Activated CD8-positive, alpha-beta memory T cell treated with anti-CD3 and anti-CD28 coated beads, Interleukin-2, amount 50 U/mL, for 24 hours (primary cell): Measurements from ENCODE around the gene ANGPT4.
"Not testable (repeated sequence)": the region's sequence is repeated elsewhere in the genome, so short reads cannot be mapped to it uniquely, and the experiment has no call there.

Experiments used
- DNase-seq: peaks from one replicate; pipeline ENCODE4 v3.0.0-alpha.2; 2020; ENCODE audit errors: extremely low read depth

Gene ANGPT4

DNA sequence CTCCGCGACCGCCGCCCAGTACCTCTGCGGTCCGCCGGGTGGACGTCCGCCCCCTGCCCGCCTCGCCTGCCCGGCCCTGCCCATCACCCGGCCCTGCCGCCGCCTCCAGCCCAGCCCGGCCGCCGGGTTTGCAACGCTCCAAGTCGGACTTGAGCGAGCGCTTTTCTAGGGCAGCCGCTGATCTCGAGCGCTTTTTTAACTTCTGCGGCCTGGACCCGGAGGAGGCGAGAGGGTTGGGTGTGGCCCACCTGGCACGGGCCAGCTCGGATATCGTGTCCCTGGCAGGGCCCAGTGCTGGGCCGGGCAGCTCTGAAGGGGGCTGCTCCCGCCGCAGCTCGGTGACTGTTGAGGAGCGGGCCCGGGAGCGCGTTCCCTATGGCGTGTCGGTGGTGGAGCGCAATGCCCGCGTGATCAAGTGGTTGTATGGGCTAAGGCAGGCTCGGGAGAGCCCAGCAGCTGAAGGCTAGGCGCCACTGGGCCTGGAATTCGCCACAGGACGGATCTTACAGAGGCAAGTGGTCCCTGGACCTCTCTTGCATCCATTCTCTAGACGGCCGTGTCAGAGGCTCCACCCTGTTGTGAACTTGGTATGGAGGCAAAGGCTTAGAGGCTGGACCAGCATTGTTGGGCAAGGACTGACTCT lies 70.8 kb downstream of the ANGPT4 start:
- no peak for DNase-seq

DNA sequence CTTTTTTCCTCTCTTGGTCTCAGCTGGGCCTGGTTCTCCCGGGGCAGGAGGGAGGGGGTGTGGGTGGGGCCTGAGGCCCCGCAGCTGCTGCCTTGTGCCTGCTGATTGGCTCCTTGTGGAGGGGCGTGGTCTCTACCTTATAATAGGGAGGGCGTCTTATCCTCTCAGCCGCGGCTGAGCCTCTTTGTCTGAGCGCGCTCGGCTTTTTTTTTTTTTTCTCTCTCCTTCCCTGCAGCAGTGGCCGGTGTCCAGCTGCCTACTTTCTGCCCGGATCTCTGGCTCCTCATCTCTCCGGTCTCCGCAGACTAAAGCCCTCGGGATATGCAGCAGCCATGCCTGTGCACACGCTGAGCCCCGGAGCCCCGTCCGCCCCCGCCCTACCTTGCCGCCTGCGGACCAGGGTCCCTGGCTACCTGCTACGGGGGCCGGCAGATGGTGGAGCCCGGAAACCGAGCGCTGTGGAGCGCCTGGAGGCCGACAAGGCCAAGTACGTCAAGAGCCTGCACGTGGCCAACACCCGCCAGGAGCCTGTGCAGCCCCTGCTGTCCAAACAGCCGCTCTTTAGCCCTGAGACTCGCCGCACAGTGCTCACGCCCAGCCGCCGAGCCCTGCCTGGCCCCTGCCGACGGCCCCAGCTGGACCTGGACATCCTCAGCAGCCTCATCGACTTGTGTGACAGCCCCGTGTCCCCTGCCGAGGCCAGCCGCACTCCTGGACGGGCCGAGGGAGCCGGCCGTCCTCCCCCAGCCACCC lies 71.5 kb downstream of the ANGPT4 start:
- DNase-seq: peak; percentile 76

DNA sequence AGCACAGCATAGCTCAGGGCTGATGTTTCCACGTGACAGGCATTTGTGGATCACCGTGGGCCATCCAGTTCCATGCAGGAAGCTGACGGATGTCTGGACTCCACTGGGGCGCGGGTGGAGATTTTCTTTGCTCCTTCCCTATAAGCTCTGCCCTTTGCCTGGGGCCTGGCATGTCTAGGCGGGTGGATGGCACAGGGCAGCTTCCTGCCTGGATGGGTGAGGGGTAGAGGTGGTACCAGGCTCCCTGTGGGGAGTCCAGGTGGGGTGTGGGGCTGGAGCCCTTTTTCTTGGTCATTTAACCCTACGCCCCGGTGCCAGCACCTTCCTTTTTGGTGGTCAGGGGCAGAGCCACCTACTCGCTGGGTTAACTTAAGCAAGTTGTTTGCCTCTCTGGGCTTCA lies 72.2 kb downstream of the ANGPT4 start:
- DNase-seq: no peak

DNA sequence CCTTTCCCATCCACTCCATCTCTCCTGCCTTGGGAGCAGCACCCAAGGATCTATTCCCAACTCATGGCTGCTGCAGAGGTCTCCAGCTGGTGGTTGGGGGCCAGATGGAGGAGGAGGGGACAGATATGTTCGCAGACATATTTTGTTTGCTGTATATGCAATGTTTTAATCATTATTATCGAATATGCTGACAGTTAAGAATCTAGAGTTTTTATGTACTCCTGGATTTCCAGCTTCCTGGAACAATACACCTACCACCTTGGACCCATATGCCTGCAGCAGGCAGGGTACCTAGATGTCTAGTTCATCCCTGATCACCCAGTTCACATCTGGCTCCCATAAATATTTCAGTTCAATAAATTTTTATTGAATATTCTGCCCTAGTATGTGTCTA lies 73.6 kb downstream of the ANGPT4 start:
- DNase-seq: no peak

DNA sequence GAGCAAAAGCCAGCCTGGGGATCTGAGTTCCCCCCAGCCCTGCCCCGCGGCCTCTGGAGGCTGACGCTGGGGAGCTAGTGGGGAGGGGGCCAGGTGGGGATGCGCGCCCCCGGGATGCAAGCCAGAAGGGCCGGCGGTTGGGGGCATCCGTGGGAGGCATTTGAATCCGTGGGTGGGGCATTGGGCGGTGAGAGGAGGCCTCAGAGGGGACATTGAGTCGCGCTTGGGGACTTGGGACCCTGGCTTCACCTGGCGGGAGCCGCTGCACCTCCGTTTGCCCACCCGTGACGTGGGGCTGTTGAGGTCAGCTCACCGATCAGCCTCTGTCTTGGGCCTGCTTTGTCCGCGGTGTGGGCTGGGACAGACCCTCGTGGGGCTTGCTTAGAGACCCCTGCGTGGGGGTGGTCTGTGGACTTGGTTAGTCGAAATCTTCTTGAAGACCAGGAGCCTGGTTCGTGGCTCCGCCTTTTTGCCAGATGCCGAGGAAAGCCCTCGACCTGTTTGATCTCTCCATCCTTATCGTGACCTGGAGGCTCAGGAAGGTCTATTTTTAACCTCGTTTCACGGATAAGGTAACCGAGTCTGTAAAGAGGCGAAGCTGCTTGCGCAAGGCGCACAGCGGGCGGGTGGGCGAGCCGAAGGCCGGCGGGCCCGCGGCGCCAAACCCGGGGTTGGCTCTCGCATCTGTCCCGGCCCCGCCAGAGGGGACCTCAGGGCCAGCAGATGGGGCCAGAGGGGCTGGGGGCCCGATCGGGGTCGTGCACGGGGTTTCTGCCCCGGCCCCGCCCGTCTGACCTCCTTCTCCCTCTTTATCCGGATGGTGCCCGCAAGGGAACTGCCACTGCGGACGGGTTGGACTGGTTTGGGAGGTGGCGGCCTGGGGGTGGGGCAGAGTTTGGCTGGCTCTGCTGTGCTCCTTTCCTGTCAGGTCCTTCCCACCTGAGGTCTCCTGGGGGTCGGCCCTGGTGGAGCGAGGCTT lies 74.3 kb downstream of the ANGPT4 start:
- no peak for DNase-seq

DNA sequence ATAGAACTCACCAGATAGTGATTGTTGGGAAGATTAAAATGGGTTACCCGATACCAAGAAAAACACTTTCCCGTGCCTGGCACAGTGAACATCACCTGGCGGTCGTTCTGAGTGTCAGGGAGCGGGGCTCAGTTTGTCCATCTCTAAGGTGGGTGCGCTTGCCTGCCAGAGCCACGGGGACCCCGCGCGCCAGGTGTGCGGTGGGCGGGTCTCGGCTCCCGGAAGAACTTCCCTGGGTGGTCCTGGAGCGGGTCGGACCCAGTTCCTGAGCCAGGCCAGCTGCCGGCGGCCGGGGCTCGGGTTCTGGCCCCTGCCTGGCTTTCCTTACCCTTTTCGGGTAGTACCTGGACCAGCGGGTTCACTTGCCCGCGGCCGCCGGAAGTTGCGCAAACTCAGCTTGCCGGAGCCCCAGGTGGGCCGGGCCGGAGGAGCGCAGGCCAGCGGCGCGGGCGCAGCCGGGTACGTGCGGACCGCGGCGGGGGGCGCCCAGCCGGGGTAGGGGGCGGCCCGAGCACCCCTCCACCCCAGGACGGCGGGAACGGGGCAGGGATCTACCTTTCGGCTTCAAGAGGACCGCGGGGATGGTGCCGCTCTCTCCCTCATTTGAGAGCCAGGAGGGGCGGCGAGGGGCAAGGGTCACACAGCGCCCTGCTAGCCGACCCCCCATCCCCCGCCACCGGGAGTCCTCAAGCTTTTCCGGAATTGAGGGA lies 75.1 kb downstream of the ANGPT4 start:
- DNase-seq: no peak

DNA sequence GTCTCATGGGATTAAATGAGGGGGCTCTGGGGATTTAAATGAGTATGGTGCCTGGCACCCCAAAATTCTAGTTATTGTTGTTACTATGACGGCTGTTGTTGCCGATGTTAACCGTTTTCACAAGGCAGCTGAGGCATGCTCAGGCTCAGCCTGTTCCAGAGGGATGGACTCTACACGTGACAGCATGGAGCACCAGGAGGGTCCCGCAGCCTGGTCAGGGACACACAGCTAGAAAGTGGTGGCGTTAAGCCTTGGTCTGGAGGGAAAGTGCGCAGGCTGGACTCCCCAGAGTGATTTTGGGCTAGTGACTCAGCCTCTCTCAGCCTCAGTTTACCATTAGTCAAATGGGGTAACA lies 75.7 kb downstream of the ANGPT4 start:
- no peak for DNase-seq

DNA sequence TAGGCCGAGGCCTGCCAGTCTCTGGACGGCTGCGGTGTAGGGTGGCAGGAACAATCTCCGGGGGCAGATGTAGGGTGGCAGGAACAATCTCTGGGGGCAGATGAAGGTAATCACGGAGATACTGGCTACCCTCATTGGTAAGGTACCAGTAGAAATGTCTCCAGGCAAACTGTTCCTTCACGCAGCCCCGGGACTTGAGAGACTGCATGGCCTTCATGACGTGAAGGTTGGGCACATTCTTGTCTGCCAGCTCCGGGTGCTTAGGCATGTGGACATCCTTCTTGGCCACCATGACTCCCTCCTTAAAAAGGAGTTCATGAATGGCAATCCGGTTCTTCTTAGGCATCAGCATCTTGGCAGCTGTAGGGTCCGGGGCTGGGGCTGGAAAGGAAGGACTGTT lies 76.5 kb downstream of the ANGPT4 start:
- no peak for DNase-seq

DNA sequence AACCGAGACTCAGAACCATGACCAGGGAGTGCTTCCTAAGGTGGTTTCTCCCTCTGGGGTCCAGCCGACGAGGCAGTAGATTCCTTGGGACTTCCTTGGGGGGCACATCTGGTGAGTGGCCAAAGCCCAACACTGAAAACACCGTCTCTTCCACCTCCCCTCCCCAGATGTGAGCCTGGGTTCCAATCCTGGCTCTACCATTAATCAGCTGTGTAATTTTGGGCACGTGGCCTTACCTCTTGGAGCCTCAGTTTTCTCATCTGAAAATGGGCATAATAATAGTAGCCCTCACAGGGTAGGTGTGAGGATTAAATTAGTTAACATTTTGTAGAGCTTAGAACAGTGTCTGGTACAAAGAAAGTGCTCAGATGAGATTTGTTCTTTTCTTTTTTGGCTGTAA lies 77.1 kb downstream of the ANGPT4 start:
- no peak for DNase-seq

DNA sequence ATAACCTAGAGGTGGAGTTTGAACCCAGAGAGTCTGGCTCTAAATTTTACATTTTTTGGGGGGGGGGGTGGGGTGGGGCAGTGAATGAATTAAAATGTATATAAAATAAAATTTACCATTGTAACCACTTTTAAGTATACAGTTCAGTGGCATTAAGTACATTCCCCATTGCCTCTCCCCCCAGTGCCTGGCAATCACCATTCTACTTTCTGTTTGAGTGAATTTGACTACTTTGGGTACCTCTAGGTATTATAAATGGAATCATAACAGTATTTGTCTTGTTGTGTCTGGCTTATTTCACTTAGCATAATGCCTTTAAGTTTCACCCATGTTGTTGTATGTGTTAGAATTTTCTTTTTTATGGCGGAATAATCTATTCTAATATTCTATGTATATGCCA lies 79.9 kb downstream of the ANGPT4 start:
- DNase-seq: no peak

DNA sequence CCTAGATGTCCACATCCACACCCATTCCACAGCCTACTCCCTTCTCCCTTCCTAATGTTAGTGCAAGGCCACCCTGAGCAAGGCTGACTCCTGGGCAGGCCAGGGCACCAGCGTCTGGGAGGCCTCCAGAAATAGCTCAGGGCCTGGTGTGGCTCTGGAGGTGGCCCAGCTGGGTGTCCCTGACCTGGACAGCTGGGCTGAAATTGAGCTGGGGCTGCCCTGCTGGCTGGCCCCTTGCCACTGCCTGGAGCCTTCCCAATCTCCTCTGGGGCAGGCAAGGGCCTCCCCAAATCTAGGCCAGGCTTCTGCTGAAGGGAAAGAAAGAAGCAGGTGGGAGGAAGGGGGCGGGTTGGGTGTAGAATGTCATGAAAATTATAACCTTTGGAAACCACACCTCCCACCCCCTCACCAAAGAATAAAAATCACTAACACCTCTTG lies 80.5 kb downstream of the ANGPT4 start:
- DNase-seq: no peak

DNA sequence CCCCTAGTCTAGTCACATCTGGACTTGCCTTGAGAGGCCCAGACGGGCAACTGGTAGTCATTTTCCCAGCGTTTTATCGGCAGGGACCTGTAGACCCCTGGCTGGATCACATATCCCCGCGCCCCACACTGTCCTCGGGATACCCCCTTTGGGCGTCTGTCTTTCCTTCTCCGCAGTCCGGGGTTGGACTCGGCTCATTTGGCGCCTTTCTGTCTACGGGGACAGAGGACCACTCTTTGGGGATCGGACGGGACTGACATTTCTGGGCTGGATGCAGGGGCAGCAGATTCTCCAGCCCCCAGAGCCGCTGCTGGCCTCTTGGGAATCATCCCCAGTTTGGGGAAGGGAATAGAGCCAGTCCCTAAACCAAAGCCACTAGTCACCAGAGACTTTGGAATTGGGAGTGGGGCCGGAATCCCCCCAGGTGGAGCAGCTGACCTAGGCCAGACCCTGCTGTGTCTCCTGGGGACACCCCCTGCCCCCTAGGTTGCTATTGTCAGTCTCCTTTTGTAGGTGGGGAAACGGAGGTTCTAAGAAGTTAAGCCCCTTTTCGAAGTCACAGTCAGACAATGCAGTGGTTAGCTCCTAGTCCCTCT lies 81.9 kb downstream of the ANGPT4 start:
- DNase-seq: no peak

DNA sequence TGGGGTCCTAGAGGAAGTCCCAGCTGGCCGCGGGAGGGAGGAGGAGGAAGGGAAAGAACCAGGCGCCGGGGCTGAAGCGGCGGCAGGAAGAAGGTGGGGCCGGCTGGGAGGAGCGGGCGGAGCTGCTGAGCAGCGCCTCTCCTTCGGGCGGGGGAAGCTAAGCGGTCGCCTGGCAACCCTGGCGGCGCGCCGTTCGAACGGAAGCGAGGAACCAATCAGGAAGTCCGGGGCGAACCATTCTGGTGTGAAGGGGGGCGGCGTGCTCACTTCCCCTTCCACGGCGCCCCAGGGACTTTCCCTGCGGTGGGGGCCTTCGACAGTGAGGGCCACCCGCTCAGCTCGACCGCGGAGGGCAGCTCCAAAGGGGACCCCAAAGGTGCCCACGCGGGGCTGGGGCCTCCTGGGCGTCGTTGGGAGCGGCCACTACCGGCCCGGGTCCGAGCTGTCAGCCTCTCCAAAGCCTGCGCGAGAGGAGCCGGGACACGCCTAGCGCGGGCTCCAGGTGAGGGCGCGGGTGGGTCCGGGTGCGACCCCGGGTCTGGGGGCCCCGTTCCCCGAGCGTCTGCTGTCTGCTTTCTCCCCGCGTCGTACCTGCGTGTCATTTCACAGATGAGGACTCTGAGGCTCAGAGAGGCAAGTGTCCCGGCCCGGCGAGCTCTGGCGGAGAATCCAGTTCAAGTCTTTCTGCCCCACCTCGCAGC lies 82.5 kb downstream of the ANGPT4 start, which contains the start of gene FAM110A:
Gene FAM110A, plus strand, starts transcription at position 266 of the 701 bp plus-strand sequence. CDS start 11,090 bp downstream, outside the sequence.
- peak; percentile 93 for DNase-seq

DNA sequence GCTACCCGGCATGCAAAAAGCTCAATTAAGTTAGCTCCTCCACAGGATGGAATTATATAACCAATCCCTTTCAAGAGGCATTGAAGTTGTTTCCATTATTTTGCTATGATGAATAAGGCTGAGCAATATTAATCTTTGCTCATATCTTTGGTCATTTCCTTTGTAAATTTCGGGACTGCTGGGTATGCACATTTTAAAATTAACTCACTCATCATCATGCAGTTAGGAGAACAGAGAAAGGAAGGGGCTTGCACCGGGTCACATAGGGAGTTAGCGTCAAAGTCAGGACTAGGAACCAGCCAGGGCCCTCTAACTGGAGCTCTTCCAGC lies 83.0 kb downstream of the ANGPT4 start:
- DNase-seq: no peak

DNA sequence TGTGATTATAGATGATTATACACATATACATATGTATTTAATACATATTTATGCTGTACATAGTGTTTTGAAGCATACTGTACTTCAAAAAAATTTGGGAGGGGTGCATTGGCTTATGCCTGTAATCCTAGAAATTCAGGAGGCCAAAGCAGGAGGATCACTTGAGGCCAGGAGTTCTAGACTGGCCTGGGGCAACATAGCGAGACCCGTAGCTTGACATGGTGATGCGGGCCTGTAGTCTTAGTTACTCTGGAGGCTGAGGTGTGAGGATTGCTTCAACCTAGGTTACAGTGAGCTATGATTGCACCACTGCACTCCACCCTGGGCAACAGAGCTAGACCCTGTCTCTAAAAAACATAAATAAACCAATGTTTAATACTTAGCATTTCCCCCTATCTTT lies 84.2 kb downstream of the ANGPT4 start:
- no peak for DNase-seq

DNA sequence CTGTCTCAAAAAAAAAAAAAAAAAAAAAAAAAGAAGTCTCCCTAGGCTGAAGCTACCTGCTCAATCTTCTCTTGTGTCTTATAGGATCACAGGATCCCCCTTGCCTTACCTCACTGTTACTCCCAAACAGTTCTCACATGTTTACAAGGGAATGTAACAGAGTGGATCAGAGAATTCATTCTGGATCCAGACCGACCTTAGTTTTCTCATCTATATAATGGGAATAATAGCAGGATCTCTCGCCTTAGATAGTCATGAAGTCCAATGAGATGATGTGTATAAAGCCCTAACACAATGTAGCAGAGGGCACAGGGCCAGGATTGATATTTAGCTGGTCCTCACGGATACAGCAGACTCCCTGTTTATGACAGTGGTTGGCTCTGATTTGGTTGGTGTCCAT lies 84.9 kb downstream of the ANGPT4 start:
- no peak for DNase-seq

DNA sequence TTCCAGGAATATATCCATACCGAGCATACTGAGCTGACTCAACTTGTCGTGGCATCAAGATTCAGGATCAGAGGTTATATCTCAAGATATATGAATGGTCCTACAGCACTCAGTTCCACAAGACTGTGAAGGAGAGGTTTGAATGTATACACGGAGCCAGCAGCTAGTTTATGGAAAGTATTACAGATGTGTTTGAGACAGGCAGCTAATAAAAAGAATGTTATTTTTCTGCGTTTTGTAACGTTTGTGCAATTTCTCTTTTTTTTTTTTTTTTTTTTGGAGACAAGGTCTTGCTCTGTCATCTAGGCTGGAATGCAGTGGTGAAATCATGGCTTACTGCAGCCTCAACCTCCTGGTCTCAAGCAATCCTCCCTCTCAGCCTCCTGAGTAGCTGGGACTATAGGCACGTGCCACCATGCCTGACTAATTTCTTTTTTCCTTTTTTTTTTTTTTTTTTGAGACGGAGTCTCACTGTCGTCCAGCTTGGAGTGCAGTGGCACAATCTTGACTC lies 86.1 kb downstream of the ANGPT4 start:
- DNase-seq: no peak

DNA sequence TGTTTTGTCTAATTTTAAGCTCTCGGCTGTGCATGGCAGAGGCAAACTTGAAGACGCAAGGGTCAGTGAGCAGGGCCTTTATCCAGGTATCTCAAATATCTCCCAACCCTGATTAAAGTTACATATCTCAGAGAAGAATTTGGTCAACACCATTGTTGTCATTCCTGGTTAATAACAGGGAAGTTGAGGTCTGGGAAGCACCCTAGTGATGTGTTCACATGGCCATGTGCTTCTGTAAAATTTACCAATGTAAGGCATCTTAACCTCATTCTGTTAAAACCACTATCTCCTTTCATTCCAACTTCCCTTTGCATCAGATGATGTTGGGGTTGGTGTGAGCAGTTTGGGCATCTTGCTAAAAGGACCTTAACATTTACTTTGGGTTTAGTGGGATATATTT lies 86.6 kb downstream of the ANGPT4 start:
- DNase-seq: no peak

DNA sequence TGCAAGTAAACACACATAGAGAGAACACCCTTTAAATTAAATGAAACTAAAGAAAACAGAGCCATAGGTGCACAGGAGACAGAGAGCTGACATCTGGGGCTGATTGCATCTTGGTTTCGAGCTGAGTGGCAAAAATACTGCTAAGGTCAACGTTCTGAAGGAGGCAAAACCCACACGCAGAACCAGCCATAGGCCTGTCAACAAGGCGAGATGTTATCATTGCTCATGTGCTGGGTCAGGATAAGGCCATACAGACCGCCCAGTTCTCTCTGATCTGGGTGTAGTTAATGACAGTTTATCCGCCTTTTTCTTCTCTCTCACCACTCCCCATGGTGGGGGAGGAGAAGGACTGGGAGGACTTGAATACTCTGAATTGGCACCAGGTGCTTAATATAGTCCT lies 87.1 kb downstream of the ANGPT4 start:
- DNase-seq: no peak

DNA sequence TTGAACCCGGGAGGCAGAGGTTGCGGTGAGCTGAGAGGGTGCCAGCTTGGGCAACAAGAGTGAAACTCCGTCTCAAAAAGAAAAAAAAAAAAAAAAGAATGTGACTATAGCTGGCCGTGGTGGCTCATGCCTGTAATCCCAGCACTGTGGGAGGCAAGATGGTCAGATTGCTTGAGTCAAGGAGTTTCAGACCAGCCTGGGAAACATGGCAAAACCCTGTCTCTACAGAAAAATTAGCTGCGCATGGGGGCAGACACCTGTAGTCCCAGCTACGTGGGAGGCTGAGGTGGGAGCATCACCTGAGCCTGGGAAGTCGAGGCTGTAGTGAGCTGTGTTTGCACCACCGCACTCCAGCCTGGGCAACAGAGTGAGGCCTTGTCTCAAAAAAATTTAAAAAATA lies 88.2 kb downstream of the ANGPT4 start:
- not testable (repeated sequence) for DNase-seq
